ENCODE data around the gene DPP6. TPM values are rescaled to one million over a fixed set of nuclear protein-coding genes. Genes with fewer than 3 reads are reported as not detected.

DPP6 gene
- total and polyA plus RNA-seq, 2 donors (not counting 1 experiment from before 2014, with no cell fraction given): not detected

DNA sequence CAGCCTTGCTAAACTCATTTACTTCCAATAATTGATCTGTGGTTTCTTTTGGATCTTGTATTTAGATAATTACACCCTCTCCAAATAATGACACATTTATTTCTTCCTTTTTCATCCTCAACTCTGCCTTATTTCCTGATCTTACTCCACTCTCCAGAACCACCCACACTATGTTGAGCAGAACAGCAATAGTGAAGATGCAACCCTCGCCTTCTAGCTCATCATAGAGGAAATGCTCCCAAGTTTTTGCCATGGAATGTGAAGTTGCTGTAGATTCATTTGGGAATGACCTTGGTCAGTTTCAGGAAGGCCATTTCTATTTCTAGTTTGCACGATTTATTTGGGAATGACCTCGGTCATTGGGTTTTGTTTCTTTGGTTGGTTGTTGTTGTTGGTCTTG, 636.8 kb downstream of the DPP6 start:
- TF ChIP-seq, protein P1, sequence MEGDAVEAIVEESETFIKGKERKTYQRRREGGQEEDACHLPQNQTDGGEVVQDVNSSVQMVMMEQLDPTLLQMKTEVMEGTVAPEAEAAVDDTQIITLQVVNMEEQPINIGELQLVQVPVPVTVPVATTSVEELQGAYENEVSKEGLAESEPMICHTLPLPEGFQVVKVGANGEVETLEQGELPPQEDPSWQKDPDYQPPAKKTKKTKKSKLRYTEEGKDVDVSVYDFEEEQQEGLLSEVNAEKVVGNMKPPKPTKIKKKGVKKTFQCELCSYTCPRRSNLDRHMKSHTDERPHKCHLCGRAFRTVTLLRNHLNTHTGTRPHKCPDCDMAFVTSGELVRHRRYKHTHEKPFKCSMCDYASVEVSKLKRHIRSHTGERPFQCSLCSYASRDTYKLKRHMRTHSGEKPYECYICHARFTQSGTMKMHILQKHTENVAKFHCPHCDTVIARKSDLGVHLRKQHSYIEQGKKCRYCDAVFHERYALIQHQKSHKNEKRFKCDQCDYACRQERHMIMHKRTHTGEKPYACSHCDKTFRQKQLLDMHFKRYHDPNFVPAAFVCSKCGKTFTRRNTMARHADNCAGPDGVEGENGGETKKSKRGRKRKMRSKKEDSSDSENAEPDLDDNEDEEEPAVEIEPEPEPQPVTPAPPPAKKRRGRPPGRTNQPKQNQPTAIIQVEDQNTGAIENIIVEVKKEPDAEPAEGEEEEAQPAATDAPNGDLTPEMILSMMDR (IDR thresholded peaks at IDR 0.05): no peak
- TF ChIP-seq EZH2 (IDR thresholded peaks at IDR 0.05; ENCODE audit: borderline replicate concordance, insufficient read depth, low read depth, low read length, poor library complexity, severe bottlenecking): no peak
- H3K27ac Mint-ChIP-seq: no peak overlapping the region
- H3K9me3 ChIP-seq (ENCODE audit: control extremely low read depth in 1 of 3, control insufficient read depth in 2 of 3, insufficient read depth in 1 of 3, low read length in 2 of 3): no peaks in the 10 kb centered on the region
- H3K79me2 ChIP-seq (ENCODE audit: control insufficient read depth, insufficient read depth, low read length): no peaks in the 10 kb centered on the region
- H3K4me3 Mint-ChIP-seq: no peak overlapping the region
- ATAC-seq (ENCODE audit: low read depth) (no peak), DNase-seq (no peak)
- no peaks in the 10 kb centered on the region for H3K27me3 ChIP-seq (replicated peaks in 1 of 4; ENCODE audit: control extremely low read depth in 1 of 4, control insufficient read depth in 3 of 4, insufficient read depth in 4 of 4, low read length in 3 of 4)
- no peaks in the 10 kb centered on the region for H3K9me3 Mint-ChIP-seq (ENCODE audit: insufficient read depth)
- 93% methylated on average over 3 of the region's 3 CpGs for WGBS (ENCODE audit: insufficient coverage)
- H3K4me1 ChIP-seq (ENCODE audit: control insufficient read depth in 2 of 2, insufficient read depth in 2 of 2, low read length in 2 of 2): no peaks in the 10 kb centered on the region
- intact Hi-C loops (cut with micrococcal nuclease): no loop called here
- H3K27ac ChIP-seq (ENCODE audit: low read length in 2 of 2): no peak overlapping the region
- no peaks in the 10 kb centered on the region for H4K20me1 ChIP-seq (ENCODE audit: control insufficient read depth, insufficient read depth, low read length, poor library complexity, severe bottlenecking)
- no peak overlapping the region for H3K9ac ChIP-seq (ENCODE audit: low read length)
- H3K36me3 ChIP-seq (replicated peaks in 1 of 2; ENCODE audit: control extremely low read depth in 1 of 2, control insufficient read depth in 1 of 2, extremely low read depth in 1 of 2, insufficient read depth in 2 of 2, low read length in 1 of 2): no peaks in the 10 kb centered on the region
- H3K4me3 ChIP-seq (ENCODE audit: control extremely low read depth in 1 of 5, extremely low read depth in 1 of 5, insufficient read depth in 1 of 5, low read depth in 2 of 5, low read length in 4 of 5): no peak overlapping the region
- H2AFZ ChIP-seq (ENCODE audit: insufficient read depth, low read depth, low read length, poor library complexity, severe bottlenecking): no peak overlapping the region
- POLR2A ChIA-PET: no interaction called here
- H3K4me1 Mint-ChIP-seq: no peaks in the 10 kb centered on the region
- CTCF ChIA-PET: no interaction called here
- H3K4me2 ChIP-seq (replicated peaks; ENCODE audit: low read depth, low read length, poor library complexity, severe bottlenecking): no peak overlapping the region
- no peaks in the 10 kb centered on the region for H3K27me3 Mint-ChIP-seq

GRCh38 chr7:154690411-154690810, 638.2 kb downstream of the DPP6 start:
- CTCF ChIA-PET: no interaction called here
- no peak overlapping the region for H3K4me2 ChIP-seq (replicated peaks; ENCODE audit: low read depth, low read length, poor library complexity, severe bottlenecking)

More at GRCh38 chr7:154690411-154690810, 638.2 kb downstream of the DPP6 start:
- H3K27ac Mint-ChIP-seq: no peak overlapping the region
- no peaks in the 10 kb centered on the region for H3K4me1 Mint-ChIP-seq
- H4K20me1 ChIP-seq (ENCODE audit: control insufficient read depth, insufficient read depth, low read length, poor library complexity, severe bottlenecking): no peaks in the 10 kb centered on the region
- H3K9me3 Mint-ChIP-seq (ENCODE audit: insufficient read depth): peaks cover 3% of the 10 kb centered on the region
- H3K79me2 ChIP-seq (ENCODE audit: control insufficient read depth, insufficient read depth, low read length): no peaks in the 10 kb centered on the region
- no peaks in the 10 kb centered on the region for H3K27me3 ChIP-seq (replicated peaks in 1 of 4; ENCODE audit: control extremely low read depth in 1 of 4, control insufficient read depth in 3 of 4, insufficient read depth in 4 of 4, low read length in 3 of 4)
- no peak overlapping the region for H3K4me3 ChIP-seq (ENCODE audit: control extremely low read depth in 1 of 5, extremely low read depth in 1 of 5, insufficient read depth in 1 of 5, low read depth in 2 of 5, low read length in 4 of 5)
- no peaks in the 10 kb centered on the region for H3K36me3 ChIP-seq (replicated peaks in 1 of 2; ENCODE audit: control extremely low read depth in 1 of 2, control insufficient read depth in 1 of 2, extremely low read depth in 1 of 2, insufficient read depth in 2 of 2, low read length in 1 of 2)
- ATAC-seq (ENCODE audit: low read depth): no peak
- DNase-seq: no peak
- H3K9ac ChIP-seq (ENCODE audit: low read length): no peak overlapping the region
- H3K9me3 ChIP-seq (ENCODE audit: control extremely low read depth in 1 of 3, control insufficient read depth in 2 of 3, insufficient read depth in 1 of 3, low read length in 2 of 3): peaks cover 0 to under 1% (median 0%) of the 10 kb centered on the region in 3 donors
- WGBS (ENCODE audit: insufficient coverage): 64% methylated on average over 3 of the region's 3 CpGs
- no peak overlapping the region for H3K4me3 Mint-ChIP-seq
- H3K27ac ChIP-seq (ENCODE audit: low read length in 2 of 2): no peak overlapping the region
- intact Hi-C loops (cut with micrococcal nuclease): no loop called here
- H3K27me3 Mint-ChIP-seq: no peaks in the 10 kb centered on the region
- POLR2A ChIA-PET: no interaction called here
- TF ChIP-seq EZH2 (IDR thresholded peaks at IDR 0.05; ENCODE audit: borderline replicate concordance, insufficient read depth, low read depth, low read length, poor library complexity, severe bottlenecking): no peak
- TF ChIP-seq, protein P1 (IDR thresholded peaks at IDR 0.05): no peak
- H2AFZ ChIP-seq (ENCODE audit: insufficient read depth, low read depth, low read length, poor library complexity, severe bottlenecking): no peak overlapping the region
- H3K4me1 ChIP-seq (ENCODE audit: control insufficient read depth in 2 of 2, insufficient read depth in 2 of 2, low read length in 2 of 2): no peaks in the 10 kb centered on the region

Data from B cell (primary cell).